Chondrocyte (in vitro differentiated cells): ENCODE measurements around the gene DNASE1L2. TPM values are rescaled to one million over a fixed set of nuclear protein-coding genes. Genes with fewer than 3 reads are reported as not detected.

ENCODE experiments used
- DNase-seq: peaks from one replicate; pipeline ENCODE4 v3.0.0; 2021; ENCODE audit warnings: mixed read lengths, low spot score
- H3K27ac Mint-ChIP-seq: one replicate; pipeline ENCODE4 v1.8.0; 2021; ENCODE audit warnings: mild to moderate bottlenecking, moderate library complexity, mixed read lengths; ENCODE audit not compliant: unreplicated experiment
- H3K27me3 Mint-ChIP-seq: 2 replicates; pipeline ENCODE4 v1.8.0; 2021; ENCODE audit warnings: low read depth, mixed read lengths
- H3K36me3 Mint-ChIP-seq: 2 replicates; pipeline ENCODE4 v1.8.0; 2021; ENCODE audit warnings: low read depth, mixed read lengths
- H3K4me1 Mint-ChIP-seq: 2 replicates; pipeline ENCODE4 v1.8.0; 2021; ENCODE audit warnings: low read depth, mild to moderate bottlenecking, mixed read lengths
- H3K4me3 Mint-ChIP-seq: one replicate; pipeline ENCODE4 v1.8.0; 2021; ENCODE audit warnings: mild to moderate bottlenecking, moderate library complexity, mixed read lengths; ENCODE audit not compliant: unreplicated experiment
- H3K9me3 Mint-ChIP-seq: 2 replicates; pipeline ENCODE4 v1.8.0; 2021; ENCODE audit warnings: low read depth, mixed read lengths
- total RNA-seq: library from RNA; stranded (reverse); gene quantifications from 3 replicates; pipeline ENCODE4 v1.2.1, GENCODE V29; 2021
- TF ChIP-seq, protein P1 (sequence below): fragments of 200-600 bp; sonication (generic); IDR thresholded peaks from 2 replicates; pipeline ENCODE4 v1.5.0; 2021; ENCODE audit warnings: antibody characterized with exemption, mild to moderate bottlenecking, moderate library complexity

The DNASE1L2 gene
- total RNA-seq, 1 donor from 2014 or later: 0.97 TPM

DNA sequence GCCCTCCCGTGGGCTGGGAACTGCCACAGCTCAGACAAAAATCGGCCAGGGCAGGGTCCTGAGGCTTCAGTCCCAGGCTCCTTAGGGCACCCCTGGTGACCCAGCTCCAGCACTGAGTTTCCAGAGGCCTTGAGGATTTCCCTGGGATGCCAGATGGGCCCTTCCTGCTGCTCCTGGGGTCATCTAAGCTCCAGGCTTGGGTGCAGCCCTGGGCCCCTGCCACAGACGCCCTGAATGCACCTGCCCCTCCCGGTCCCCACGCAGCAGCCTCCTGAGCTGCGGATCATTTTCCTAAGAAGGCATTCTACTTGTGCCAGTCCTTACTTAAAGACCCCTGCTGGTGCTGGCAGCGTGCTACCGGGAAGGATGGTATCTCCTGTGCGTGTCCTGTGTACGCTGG, 37.7 kb downstream of the DNASE1L2 start:
- Mint-ChIP-seq H3K4me3 (no peak overlapping the region), H3K27ac (no peak overlapping the region), H3K4me1 (peaks cover 11% of the 10 kb centered on the region), H3K9me3 (no peaks in the 10 kb centered on the region), H3K36me3 (peaks cover 5% of the 10 kb centered on the region), H3K27me3 (no peaks in the 10 kb centered on the region)
- TF ChIP-seq, protein P1, sequence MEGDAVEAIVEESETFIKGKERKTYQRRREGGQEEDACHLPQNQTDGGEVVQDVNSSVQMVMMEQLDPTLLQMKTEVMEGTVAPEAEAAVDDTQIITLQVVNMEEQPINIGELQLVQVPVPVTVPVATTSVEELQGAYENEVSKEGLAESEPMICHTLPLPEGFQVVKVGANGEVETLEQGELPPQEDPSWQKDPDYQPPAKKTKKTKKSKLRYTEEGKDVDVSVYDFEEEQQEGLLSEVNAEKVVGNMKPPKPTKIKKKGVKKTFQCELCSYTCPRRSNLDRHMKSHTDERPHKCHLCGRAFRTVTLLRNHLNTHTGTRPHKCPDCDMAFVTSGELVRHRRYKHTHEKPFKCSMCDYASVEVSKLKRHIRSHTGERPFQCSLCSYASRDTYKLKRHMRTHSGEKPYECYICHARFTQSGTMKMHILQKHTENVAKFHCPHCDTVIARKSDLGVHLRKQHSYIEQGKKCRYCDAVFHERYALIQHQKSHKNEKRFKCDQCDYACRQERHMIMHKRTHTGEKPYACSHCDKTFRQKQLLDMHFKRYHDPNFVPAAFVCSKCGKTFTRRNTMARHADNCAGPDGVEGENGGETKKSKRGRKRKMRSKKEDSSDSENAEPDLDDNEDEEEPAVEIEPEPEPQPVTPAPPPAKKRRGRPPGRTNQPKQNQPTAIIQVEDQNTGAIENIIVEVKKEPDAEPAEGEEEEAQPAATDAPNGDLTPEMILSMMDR: no peak
- no peak for DNase-seq

DNA sequence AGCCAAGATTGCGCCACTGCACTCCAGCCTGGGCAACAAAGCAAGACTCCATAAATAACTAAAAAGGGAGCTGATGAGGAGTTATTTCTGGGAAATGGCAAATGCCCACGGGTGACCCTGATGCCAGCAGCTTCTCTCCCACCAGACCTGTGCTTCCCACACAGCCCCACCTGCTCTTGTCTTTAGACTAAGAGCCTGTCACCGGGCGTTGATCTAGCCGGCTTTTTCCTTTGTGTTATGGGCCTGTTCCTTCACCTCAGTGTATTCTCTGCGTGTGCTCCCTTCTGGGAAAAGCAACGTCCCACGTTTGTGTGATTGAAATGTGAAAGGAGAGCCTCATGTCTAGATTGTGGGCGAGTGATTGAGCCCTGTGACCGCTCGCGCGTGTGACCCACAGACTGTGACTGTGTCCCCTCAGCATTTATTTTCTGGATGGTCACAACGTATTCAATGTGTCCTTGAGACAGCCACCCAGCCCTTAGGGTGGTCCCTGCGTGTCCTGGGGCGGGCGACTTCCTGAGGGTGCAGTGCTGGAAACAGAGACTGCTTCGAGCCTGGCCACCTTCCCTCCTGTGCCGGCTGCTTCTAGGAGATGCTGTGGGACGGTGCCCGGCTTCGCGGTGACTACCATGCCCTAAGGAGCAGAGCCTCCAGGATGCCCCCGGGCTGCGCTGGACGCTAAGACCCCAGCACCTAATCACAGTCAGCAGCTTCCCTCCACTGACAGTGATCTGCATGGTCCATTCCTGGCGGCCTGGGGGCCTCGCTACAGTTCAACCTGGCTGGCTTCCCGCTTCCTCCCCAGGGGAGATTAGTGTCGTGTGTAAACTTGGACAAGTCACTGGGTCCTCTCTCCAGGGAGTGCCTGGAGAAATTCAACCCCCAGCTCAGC, 39.5 kb downstream of the DNASE1L2 start:
- peaks cover 9% of the 10 kb centered on the region for H3K36me3 Mint-ChIP-seq
- TF ChIP-seq, protein P1: no peak
- peak; percentile 72 for DNase-seq
- H3K27me3 Mint-ChIP-seq: no peaks in the 10 kb centered on the region
- H3K4me1 Mint-ChIP-seq: peaks cover 2% of the 10 kb centered on the region
- H3K27ac Mint-ChIP-seq: no peak overlapping the region
- no peaks in the 10 kb centered on the region for H3K9me3 Mint-ChIP-seq
- no peak overlapping the region for H3K4me3 Mint-ChIP-seq

DNA sequence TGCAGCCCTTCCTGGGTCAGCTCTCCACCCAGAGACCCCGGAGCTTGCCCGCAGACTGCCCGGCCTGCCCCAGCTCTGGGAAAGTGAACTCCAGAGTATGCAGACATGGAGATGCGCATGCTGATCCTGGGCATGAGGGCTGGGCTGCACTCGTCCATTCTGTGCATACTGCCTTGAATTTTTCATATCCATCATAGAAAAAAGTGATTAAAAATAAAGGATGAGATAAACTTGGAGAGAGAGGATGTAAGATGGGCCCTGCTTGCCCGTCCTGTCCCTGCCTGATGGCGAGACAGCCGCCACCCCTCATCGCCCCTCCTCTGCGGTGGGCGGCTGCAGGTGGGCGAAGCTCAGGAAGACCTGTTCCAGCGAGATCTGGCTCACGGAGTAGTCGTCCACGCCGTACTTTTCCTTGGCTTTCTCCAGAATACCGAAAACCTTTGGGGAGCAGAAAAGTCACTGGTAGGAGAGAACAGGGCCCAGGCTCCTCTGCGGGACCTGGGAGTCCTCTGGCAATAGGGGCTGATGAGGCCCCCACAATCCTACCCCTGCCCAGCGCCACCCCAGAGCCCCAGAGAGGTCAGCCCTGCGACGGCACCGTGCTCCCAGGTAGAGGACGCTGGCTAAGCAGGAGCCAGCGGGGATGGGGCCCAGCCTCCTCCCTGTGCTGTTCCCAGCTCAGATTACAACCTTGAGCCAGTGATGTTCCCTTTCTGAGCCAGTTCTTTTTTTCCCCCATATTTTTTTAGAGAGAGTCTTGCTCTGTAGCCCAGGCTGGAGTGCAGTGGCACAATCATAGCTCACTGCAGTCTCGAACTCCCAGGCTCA, 40.3 kb downstream of the DNASE1L2 start:
- Mint-ChIP-seq H3K27me3 (no peaks in the 10 kb centered on the region), H3K4me1 (peaks cover 2% of the 10 kb centered on the region), H3K36me3 (peaks cover 11% of the 10 kb centered on the region), H3K9me3 (no peaks in the 10 kb centered on the region), H3K27ac (no peak overlapping the region), H3K4me3 (no peak overlapping the region)
- TF ChIP-seq, protein P1: no peak
- peak; percentile 81 for DNase-seq

DNA sequence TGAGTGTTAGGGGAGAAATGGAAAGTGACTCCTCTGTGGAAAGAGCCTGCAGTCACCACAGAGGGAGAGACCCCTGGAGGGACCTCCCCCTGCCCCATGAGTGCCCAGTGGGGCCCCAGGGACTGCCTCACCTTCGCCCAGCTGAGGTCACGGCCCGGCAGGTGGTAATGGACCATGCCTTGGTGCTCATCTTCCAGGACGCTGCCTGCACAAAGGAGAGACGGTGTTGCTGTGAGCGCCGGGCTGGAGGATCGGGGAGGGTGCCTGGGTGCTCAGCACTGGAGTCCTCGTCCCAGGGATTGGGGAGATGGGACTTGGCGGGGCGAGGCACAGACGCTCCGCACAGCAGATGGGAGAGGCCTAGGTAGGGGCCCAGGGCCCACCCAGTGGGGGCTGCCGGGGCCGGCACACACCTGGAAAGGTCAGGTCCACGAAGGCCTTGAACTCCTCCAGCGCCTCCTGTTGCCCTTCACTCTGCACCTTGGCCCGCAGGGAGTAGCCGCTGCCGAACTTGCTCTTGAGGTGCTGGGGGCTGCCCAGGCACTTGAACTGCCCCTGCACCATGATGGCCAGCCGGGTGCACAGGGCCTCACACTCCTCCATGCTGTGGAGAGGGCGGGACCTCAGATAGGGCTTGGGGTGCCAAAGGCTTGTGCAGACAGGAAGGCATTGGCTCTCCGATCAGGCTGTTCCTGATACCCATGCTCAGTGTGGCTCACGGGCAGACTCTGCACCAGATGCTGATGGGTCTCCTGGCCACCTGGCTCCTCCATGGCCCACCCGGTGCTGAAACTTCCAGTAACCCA, 41.4 kb downstream of the DNASE1L2 start:
- H3K36me3 Mint-ChIP-seq: peaks cover 11% of the 10 kb centered on the region
- TF ChIP-seq, protein P1: no peak
- H3K27ac Mint-ChIP-seq: no peak overlapping the region
- DNase-seq: peak; percentile 85
- H3K27me3 Mint-ChIP-seq: no peaks in the 10 kb centered on the region
- no peak overlapping the region for H3K4me3 Mint-ChIP-seq
- H3K9me3 Mint-ChIP-seq: no peaks in the 10 kb centered on the region
- peaks cover 2% of the 10 kb centered on the region for H3K4me1 Mint-ChIP-seq

DNA sequence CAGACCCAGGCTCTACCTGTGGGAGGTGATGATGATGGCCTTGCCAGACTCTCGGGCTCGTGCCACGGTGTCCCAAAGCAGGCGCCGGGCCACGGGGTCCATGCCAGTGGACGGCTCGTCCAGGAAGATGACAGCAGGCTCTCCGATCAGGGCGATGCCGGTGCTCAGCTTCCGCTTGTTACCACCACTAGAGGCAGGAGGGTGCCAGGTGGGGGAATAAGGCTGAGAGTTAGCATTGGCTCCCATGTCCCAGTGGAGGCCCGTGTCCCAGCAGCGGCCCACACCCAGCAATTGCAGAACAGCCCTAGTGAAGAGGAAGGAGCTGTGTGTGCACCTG, 42.0 kb downstream of the DNASE1L2 start:
- no peaks in the 10 kb centered on the region for H3K9me3 Mint-ChIP-seq
- no peaks in the 10 kb centered on the region for H3K27me3 Mint-ChIP-seq
- H3K4me1 Mint-ChIP-seq: peaks cover 2% of the 10 kb centered on the region
- peaks cover 9% of the 10 kb centered on the region for H3K36me3 Mint-ChIP-seq
- peak; percentile 81 for DNase-seq
- no peak overlapping the region for H3K4me3 Mint-ChIP-seq
- no peak overlapping the region for H3K27ac Mint-ChIP-seq
- TF ChIP-seq, protein P1: peak; percentile 29
